Stimulated activated CD8-positive, alpha-beta memory T cell treated with anti-CD3 and anti-CD28 coated beads, Interleukin-7, amount 100 ng/mL, for 48 hours (primary cell): Measurements from ENCODE around the gene CDCA3.
"Not testable (repeated sequence)": the region's sequence is repeated elsewhere in the genome, so short reads cannot be mapped to it uniquely, and the experiment has no call there.

ENCODE experiments used
- DNase-seq, 2 donors: peaks; one replicate each; pipeline ENCODE4 v3.0.0-alpha.2; 2020; ENCODE audit warnings: low read depth in 1 of 2; ENCODE audit errors: extremely low read depth in 1 of 2

The CDCA3 gene

GRCh38 chr12:6851153-6851920 is at the start of gene CDCA3:
TSS of gene CDCA3 (minus strand) at chr12:6851286. CDS start at chr12:6850952, 334 bp downstream.
- peak; percentile 75 to 95 for DNase-seq

- no peak for DNase-seq
These were observed 48.9 kb upstream of the CDCA3 start for GRCh38 chr12:6899837-6900519.

GRCh38 chr12:6899427-6899826 is 48.3 kb upstream of the CDCA3 start:
- DNase-seq, result no peak

- no peak for DNase-seq
These were observed 45.9 kb upstream of the CDCA3 start for GRCh38 chr12:6896846-6897435.

- DNase-seq, result no peak
These were observed 43.2 kb upstream of the CDCA3 start for GRCh38 chr12:6894321-6894720.

- not testable (repeated sequence) for DNase-seq
These were observed 41.6 kb upstream of the CDCA3 start for GRCh38 chr12:6892683-6893082.

- DNase-seq, result no peak
These were observed 40.5 kb upstream of the CDCA3 start for GRCh38 chr12:6891646-6892001.

GRCh38 chr12:6890789-6891645 is 39.9 kb upstream of the CDCA3 start:
- DNase-seq, result peak; percentile 96 to 98

GRCh38 chr12:6889775-6890573 is 38.9 kb upstream of the CDCA3 start:
- not testable (repeated sequence) for DNase-seq

GRCh38 chr12:6888794-6889193 is 37.7 kb upstream of the CDCA3 start:
- DNase-seq, result not testable (repeated sequence)

- DNase-seq, result no peak
These were observed 37.3 kb upstream of the CDCA3 start for GRCh38 chr12:6888360-6888759.

- no peak for DNase-seq
These were observed 36.4 kb upstream of the CDCA3 start for GRCh38 chr12:6887460-6887859.

GRCh38 chr12:6886206-6886999 is 35.3 kb upstream of the CDCA3 start:
- not testable (repeated sequence) for DNase-seq

GRCh38 chr12:6884539-6884938 is 33.5 kb upstream of the CDCA3 start:
- no peak for DNase-seq

GRCh38 chr12:6883683-6884082 is 32.6 kb upstream of the CDCA3 start:
- DNase-seq, result no peak

GRCh38 chr12:6883252-6883651 is 32.2 kb upstream of the CDCA3 start:
- no peak for DNase-seq

- not testable (repeated sequence) for DNase-seq
These were observed 28.7 kb upstream of the CDCA3 start for GRCh38 chr12:6879824-6880223.

- DNase-seq, result not testable (repeated sequence)
These were observed 22.9 kb upstream of the CDCA3 start for GRCh38 chr12:6874015-6874368.
